ENCODE data around the gene WFDC9. TPM values are rescaled to one million over a fixed set of nuclear protein-coding genes. Genes with fewer than 3 reads are reported as not detected.

WFDC9 gene
- total and polyA plus RNA-seq, 2 of the 8 experiments (the other 6 are each of a cell fraction or from before 2014, with no cell fraction given), result not detected

DNA sequence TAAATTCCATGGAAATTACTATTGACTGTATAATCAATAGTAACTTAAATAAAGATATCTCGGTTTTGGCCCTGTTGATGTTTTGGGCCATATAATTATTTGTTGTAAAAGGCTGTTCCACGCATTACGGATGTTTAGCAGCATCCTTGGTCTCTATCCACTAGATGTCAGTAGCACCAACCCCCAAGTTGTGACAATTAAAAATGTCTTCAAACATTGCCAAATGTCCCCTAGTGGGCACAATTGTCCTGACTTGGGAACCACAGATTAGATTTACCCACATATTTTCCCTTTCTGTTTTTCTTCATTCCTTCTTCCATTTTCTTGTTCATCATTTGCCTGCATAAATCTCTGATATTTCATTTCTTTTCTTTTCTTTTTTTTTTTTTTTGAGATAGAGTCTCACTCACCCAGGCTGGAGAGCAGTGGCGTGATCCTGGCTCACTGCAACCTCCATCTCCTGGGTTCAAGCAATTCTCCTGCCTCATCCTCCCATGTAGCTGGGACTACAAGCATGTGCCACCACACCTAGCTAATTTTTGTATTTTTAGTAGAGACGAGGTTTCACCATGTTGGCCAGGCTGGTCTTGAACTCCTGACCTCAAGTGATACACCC lies 38.4 kb downstream of the WFDC9 start (continued):
- no peak for TF ChIP-seq EGR1 (IDR thresholded peaks at IDR 0.05; ENCODE audit: borderline replicate concordance, low read depth, low read length)
- TF ChIP-seq EP300 (IDR thresholded peaks at IDR 0.05; ENCODE audit: borderline replicate concordance in 1 of 2, low read depth in 2 of 2, low read length in 2 of 2), result no peak
- TF ChIP-seq TAF7 (optimal IDR thresholded peaks at IDR 0.05; ENCODE audit: borderline replicate concordance, low read depth, low read length), result no peak
- no peak for TF ChIP-seq TEAD4 (IDR thresholded peaks at IDR 0.05; ENCODE audit: low read depth, low read length)
- no peak for TF ChIP-seq RBBP5 (IDR thresholded peaks at IDR 0.05; ENCODE audit: borderline replicate concordance, low read depth, low read length)
- no peak for TF ChIP-seq CBX8 (IDR thresholded peaks at IDR 0.05; ENCODE audit: borderline replicate concordance, low read depth, low read length)
- peak; percentile 45; the same call in 1 of the 2 replicates for TF ChIP-seq YY1 (IDR thresholded peaks at IDR 0.05; ENCODE audit: low read depth, low read length)
- TF ChIP-seq POU5F1 (IDR thresholded peaks at IDR 0.05; ENCODE audit: low read depth, low read length), result no peak
- TF ChIP-seq JUND (IDR thresholded peaks at IDR 0.05; ENCODE audit: low read length), result peak; percentile 14; the same call in 1 of the 2 replicates
- no peak for TF ChIP-seq SIX5 (IDR thresholded peaks at IDR 0.05; ENCODE audit: low read depth, low read length)
- TF ChIP-seq HDAC6 (IDR thresholded peaks at IDR 0.05; ENCODE audit: low read depth, low read length), result no peak
- TF ChIP-seq RAD21 (IDR thresholded peaks at IDR 0.05 in 1 of 2, conservative IDR thresholded peaks at IDR 0.05 in 1 of 2; ENCODE audit: low read depth in 2 of 2, low read length in 2 of 2), result peak; percentile 83 to 85
- TF ChIP-seq SIRT6 (IDR thresholded peaks at IDR 0.05; ENCODE audit: low read length), result no peak
- TF ChIP-seq, protein P1, sequence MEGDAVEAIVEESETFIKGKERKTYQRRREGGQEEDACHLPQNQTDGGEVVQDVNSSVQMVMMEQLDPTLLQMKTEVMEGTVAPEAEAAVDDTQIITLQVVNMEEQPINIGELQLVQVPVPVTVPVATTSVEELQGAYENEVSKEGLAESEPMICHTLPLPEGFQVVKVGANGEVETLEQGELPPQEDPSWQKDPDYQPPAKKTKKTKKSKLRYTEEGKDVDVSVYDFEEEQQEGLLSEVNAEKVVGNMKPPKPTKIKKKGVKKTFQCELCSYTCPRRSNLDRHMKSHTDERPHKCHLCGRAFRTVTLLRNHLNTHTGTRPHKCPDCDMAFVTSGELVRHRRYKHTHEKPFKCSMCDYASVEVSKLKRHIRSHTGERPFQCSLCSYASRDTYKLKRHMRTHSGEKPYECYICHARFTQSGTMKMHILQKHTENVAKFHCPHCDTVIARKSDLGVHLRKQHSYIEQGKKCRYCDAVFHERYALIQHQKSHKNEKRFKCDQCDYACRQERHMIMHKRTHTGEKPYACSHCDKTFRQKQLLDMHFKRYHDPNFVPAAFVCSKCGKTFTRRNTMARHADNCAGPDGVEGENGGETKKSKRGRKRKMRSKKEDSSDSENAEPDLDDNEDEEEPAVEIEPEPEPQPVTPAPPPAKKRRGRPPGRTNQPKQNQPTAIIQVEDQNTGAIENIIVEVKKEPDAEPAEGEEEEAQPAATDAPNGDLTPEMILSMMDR (IDR thresholded peaks at IDR 0.05; ENCODE audit: control extremely low read depth in 1 of 3, insufficient read depth in 1 of 3, low read depth in 1 of 3, low read length in 3 of 3), result peak in 2 of 3 experiments; percentile 86 to 99; a peak in 3 of 4 replicates
- TF ChIP-seq CEBPB (IDR thresholded peaks at IDR 0.05; ENCODE audit: low read depth, low read length), result 0 out of 2 replicates have a peak, but pooled peaks have one; percentile 10
- TF ChIP-seq CTBP2 (IDR thresholded peaks at IDR 0.05; ENCODE audit: borderline replicate concordance, insufficient read depth, insufficient read length, low read length), result no peak
- TF ChIP-seq, protein P2, sequence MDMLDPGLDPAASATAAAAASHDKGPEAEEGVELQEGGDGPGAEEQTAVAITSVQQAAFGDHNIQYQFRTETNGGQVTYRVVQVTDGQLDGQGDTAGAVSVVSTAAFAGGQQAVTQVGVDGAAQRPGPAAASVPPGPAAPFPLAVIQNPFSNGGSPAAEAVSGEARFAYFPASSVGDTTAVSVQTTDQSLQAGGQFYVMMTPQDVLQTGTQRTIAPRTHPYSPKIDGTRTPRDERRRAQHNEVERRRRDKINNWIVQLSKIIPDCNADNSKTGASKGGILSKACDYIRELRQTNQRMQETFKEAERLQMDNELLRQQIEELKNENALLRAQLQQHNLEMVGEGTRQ (IDR thresholded peaks at IDR 0.05; ENCODE audit: low read length), result no peak
